Body of pancreas (tissue), 4 donors: ENCODE results near the gene CBFB. TPM values are rescaled to one million over a fixed set of nuclear protein-coding genes. Genes with fewer than 3 reads are reported as not detected.

Experiments
- ATAC-seq: fragments of 150-250 bp; one replicate; pipeline ENCODE4 v1.9.1; 2016
- DNase-seq, 4 donors: peaks; one replicate each; pipeline ENCODE4 v3.0.0-alpha.2; 2019
- H3K27ac ChIP-seq, 4 donors: fragments of 200-600 bp; sonication (generic); 1 replicate in 3 of 4; 2 replicates in 1 of 4; pipeline versions ENCODE4 v1.5.1 to v1.6.1; 2016 to 2019; ENCODE audit warnings: mild to moderate bottlenecking in 1 of 4, mixed read lengths in 1 of 4, moderate library complexity in 1 of 4
- H3K27me3 ChIP-seq, 2 donors: fragments of 200-600 bp; sonication (generic); one replicate each; pipeline ENCODE4 v1.6.0; 2016; ENCODE audit warnings: mild to moderate bottlenecking in 1 of 2
- H3K36me3 ChIP-seq, 2 donors: fragments of 200-600 bp; sonication (generic); replicated peaks in 1 of 2; 2 replicates each; pipeline ENCODE4 v1.5.1; 2016; ENCODE audit warnings: low read depth in 2 of 2; ENCODE audit not compliant: insufficient read depth in 1 of 2
- H3K4me1 ChIP-seq: fragments of 200-600 bp; sonication (generic); one replicate; pipeline ENCODE4 v1.6.0; 2016
- H3K4me3 ChIP-seq, 2 donors: fragments of 200-600 bp; sonication (generic); 1 replicate in 1 of 2; 2 replicates in 1 of 2; pipeline ENCODE4 v1.5.1; 2016 to 2019
- H3K9me3 ChIP-seq, 3 donors: fragments of 200-600 bp; sonication (generic); 1 replicate in 2 of 3; 2 replicates in 1 of 3; pipeline ENCODE4 v1.5.1; 2016
- POLR2A ChIP-seq, 3 donors: fragments of 450-650 bp; IDR thresholded peaks; one replicate each; pipeline ENCODE4 v1.6.1; 2016; ENCODE audit warnings: antibody characterized with exemption in 3 of 3, mild to moderate bottlenecking in 2 of 3
- WGBS, 2 donors: methylation state at CpG; one replicate each; pipeline ENCODE4 v1.1.5; 2017; 5-methylcytosine and 5-hydroxymethylcytosine counted together
- intact Hi-C: fragments of 100-400 bp; cut with DNase I; formaldehyde crosslinking; loops from one replicate; pipeline ENCODE4 v1.15.1; 2023
- small RNA-seq: library from RNA; depleted of rRNA; stranded (forward); fragments of <200 nt; gene quantifications from one replicate; pipeline ENCODE3, GENCODE V24; 2016
- total RNA-seq, 2 donors: library from RNA; depleted of rRNA; stranded (reverse); fragments of >200 nt; gene quantifications; one replicate each; pipeline ENCODE4 v1.1.0, GENCODE V29; 2016
- TF ChIP-seq, protein P1 (sequence below), 7 experiments: fragments of 450-650 bp in 4 of 7; fragments of 200-600 bp in 3 of 7; sonication (generic) in 3 of 7; IDR thresholded peaks; one replicate each; pipeline ENCODE4 v1.5.1; 2016 to 2019; ENCODE audit warnings: antibody characterized with exemption in 7 of 7

Gene CBFB
- total RNA-seq, 2 donors from 2014 or later: 28.0 to 41.9 TPM

DNA sequence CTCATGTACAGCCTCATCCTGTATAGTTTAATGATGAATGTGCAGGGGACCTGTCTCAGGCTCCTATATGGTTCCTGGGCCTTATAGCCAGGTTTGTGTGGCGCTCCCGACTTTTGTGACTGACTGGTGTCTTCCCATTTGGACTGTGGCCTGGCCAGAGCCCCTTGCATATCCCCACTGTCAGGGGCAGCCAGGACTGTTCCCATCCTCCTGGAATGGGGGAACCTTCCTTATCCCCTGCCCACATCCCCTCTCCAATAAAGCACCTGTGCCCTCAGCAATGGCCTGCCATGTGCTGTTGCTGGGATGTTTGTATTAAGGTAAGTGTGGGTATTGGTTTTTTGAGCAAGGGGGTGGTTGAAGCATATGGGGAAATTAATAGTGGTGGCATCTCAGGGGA, 119.3 kb downstream of the CBFB start:
- WGBS, 2 donors: 91% methylated on average over 2 of the region's 2 CpGs
- H3K27ac ChIP-seq: no peak overlapping the region
- ATAC-seq (no peak), DNase-seq (no peak)
- H3K36me3 ChIP-seq: peaks cover 6 to 22% of the 10 kb centered on the region in 2 donors
- peaks cover 18% of the 10 kb centered on the region for H3K4me1 ChIP-seq
- H3K4me3 ChIP-seq: no peak overlapping the region
- no peak for TF ChIP-seq POLR2A (IDR thresholded peaks at IDR 0.05)
- TF ChIP-seq, protein P1, sequence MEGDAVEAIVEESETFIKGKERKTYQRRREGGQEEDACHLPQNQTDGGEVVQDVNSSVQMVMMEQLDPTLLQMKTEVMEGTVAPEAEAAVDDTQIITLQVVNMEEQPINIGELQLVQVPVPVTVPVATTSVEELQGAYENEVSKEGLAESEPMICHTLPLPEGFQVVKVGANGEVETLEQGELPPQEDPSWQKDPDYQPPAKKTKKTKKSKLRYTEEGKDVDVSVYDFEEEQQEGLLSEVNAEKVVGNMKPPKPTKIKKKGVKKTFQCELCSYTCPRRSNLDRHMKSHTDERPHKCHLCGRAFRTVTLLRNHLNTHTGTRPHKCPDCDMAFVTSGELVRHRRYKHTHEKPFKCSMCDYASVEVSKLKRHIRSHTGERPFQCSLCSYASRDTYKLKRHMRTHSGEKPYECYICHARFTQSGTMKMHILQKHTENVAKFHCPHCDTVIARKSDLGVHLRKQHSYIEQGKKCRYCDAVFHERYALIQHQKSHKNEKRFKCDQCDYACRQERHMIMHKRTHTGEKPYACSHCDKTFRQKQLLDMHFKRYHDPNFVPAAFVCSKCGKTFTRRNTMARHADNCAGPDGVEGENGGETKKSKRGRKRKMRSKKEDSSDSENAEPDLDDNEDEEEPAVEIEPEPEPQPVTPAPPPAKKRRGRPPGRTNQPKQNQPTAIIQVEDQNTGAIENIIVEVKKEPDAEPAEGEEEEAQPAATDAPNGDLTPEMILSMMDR (IDR thresholded peaks at IDR 0.05): no peak
- intact Hi-C loops: no loop called here
- no peaks in the 10 kb centered on the region for H3K27me3 ChIP-seq
- H3K9me3 ChIP-seq: no peaks in the 10 kb centered on the region

DNA sequence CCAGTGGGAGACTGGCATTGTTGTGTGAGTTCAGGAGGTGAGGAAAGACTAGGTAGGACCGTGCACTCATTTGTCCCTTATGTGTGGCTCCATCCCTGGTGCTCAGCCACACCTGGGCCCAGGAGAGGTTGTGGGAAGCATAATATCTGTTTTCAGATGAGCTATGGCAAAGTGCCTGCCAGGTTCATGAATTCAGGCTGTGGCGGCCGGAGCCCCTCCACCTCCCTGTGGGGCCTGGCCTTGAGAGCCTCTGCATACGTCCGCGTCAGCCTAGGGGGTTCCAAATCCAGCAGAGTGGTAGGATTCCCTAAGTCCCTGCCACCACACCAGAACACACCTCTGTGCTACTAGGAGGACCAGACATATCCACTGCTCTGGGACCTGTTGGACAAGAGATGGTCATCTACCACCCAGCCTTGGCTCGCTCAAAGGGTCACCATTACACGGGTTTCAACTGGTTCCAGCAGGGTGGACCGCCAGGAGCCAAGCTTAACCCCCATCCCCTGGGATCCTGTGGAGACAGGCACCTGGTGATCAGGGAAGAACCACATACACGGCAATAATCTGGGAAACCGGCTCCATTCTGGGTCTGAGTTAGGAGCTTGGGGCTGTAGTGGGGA, 119.8 kb downstream of the CBFB start:
- WGBS, 2 donors: 84 to 88% methylated on average over 7 to 11 of the region's 11 CpGs
- ATAC-seq: no peak

DNA sequence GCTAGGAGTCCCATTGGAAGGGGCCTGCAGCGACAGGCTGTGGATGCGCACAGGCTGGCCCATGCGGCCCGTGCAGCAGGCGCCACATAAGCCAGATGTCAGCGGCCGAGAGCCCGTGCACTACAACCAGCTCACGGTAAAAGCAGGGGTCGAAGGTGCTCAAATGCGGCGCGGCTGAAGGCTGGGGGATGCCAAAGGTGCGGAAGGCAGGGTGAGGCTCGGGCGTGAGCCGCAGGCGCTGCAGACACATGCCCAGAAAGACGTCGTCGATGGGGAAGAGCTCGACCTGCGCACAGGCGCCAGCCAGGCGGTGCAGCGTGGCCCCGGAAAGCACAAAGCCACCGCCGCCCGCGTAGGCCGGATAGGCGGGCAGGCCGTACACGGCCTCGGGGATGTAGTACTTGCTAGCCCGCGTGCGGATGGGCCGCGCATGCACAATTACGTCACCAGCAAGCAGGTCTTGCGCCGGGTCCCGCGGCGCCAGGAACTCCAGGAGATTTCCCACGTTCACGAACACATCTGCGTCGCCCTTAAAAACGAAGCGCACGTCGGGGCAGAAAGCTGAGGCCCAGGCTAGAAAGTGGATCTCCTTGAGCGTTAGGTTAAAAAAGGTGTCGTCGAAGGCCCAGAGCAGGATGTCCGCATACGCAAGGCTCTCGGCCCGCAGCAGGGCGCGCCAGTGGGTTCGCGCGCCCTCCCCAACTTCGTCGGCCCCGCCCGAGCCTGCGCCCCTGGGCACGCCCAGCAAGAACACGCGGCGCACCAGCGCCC, 120.5 kb downstream of the CBFB start:
- H3K4me1 ChIP-seq: peaks cover 18% of the 10 kb centered on the region

More for the DNA sequence above, 119.8 kb downstream of the CBFB start:
- intact Hi-C loops: no loop called here
- Histone ChIP-seq H3K36me3 (peaks cover 6 to 19% of the 10 kb centered on the region in 2 donors), H3K4me3 (no peak overlapping the region), H3K27ac (no peak overlapping the region), H3K4me1 (peaks cover 18% of the 10 kb centered on the region), H3K9me3 (no peaks in the 10 kb centered on the region), H3K27me3 (no peaks in the 10 kb centered on the region)
- DNase-seq: no peak
- TF ChIP-seq, protein P1 (IDR thresholded peaks at IDR 0.05): no peak
- TF ChIP-seq POLR2A (IDR thresholded peaks at IDR 0.05): no peak

DNA sequence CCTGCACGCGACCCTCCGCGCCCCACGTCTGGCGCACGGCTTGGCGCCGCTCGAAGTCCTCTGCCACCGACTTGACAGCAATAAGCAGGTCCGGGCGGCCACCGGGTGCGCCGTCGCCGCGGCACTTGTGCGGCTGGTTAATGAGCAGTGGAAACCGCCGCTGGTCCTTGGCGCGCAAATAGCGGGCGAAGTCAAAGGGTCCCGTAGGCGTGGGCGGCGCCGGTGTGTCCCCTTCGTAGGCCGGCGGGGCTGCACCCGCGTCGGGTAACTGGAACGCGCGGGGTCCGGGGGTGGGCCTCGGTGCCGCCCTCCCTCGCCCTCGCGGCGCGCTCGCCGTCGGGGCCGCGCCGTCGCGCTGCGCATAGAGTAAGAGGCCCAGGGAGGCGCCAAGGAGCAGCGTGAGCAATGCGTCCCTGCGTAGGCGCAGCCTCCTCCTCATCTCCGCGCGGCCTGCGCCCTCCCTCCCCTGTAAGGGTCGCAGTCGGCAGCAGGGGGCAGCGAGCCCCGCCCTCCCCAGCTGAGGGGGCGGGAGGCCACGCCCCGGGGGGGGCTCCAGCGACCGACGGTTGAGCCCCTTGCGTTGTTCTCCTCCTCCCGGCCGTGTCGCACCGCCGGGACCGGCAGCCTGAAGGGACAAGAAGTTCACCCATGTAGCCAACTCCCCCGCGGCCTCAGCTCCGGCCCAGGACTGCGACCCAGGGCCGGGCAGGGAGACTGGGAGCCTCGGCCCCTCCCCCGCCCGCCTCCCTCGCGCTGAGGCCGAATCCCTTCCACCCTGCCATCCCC, 121.3 kb downstream of the CBFB start:
- Histone ChIP-seq H3K4me1 (peaks cover 23% of the 10 kb centered on the region), H3K9me3 (no peaks in the 10 kb centered on the region), H3K4me3 (peak overlapping the region; percentile 14 to 31), H3K27me3 (no peaks in the 10 kb centered on the region), H3K36me3 (peaks cover 5 to 7% of the 10 kb centered on the region in 2 donors), H3K27ac (peak overlapping the region; percentile 17 to 61 (median 38))
- WGBS, 2 donors: 6% methylated on average over 91 of the region's 94 CpGs; no CpG with 5 or more reads in 1 of the 2 donors
- DNase-seq (peak in 2 of 4 donors; percentile 28 to 37), ATAC-seq (peak; percentile 29)
- intact Hi-C loops: loop anchor here (5.0 kb wide), 2 partner anchors 133 to 173 kb away; no protein-coding TSS in a partner anchor
- peak in 1 of 3 donors; percentile 5 for TF ChIP-seq POLR2A (IDR thresholded peaks at IDR 0.05)
- TF ChIP-seq, protein P1 (IDR thresholded peaks at IDR 0.05): peak in 1 of 7 experiments; percentile 1

More for the DNA sequence above, 120.5 kb downstream of the CBFB start:
- H3K4me3 ChIP-seq: no peak overlapping the region
- no peak for TF ChIP-seq POLR2A (IDR thresholded peaks at IDR 0.05)
- TF ChIP-seq, protein P1 (IDR thresholded peaks at IDR 0.05): no peak
- WGBS, 2 donors: 54 to 82% methylated on average over 34 to 77 of the region's 77 CpGs
- no peaks in the 10 kb centered on the region for H3K9me3 ChIP-seq
- H3K36me3 ChIP-seq: peaks cover 6 to 13% of the 10 kb centered on the region in 2 donors
- ATAC-seq (no peak), DNase-seq (no peak)
- no peaks in the 10 kb centered on the region for H3K27me3 ChIP-seq
- intact Hi-C loops: loop anchor here (5.0 kb wide), 2 partner anchors 132 to 172 kb away; no protein-coding TSS in a partner anchor
- no peak overlapping the region for H3K27ac ChIP-seq

Small RNA genes within 50 kb of the gene (small RNA-seq; reads per million reads assigned to genes)
- gene RN7SL543P: not detected

Other genes starting within 250 kb of the CBFB start
- gene TERB1, start 227.6 kb upstream of the CBFB start, total RNA-seq: not detected
- gene NAE1, start 198.2 kb upstream of the CBFB start, total RNA-seq: 10 to 100 TPM; 25.7 to 34.6 TPM
- gene CA7, start 184.7 kb upstream of the CBFB start, total RNA-seq: not detected
- 1 to 10 TPM; 4.4 to 6.9 TPM for gene PDP2, start 148.6 kb upstream of the CBFB start, total RNA-seq
- gene CDH16, start 110.3 kb upstream of the CBFB start, total RNA-seq: not detected
- 1 to 10 TPM in 1 of 2 donors, not detected in 1; 8.3 TPM for gene RRAD, start 103.6 kb upstream of the CBFB start, total RNA-seq
- gene CIAO2B, start 94.7 kb upstream of the CBFB start, total RNA-seq: 10 to 100 TPM in 1 of 2 donors, 1 to 10 TPM in 1; 7.6 to 15.3 TPM
- gene CES2, start 93.6 kb upstream of the CBFB start, total RNA-seq: 10 to 100 TPM; 24.9 to 29.3 TPM
- gene CES3, start 67.9 kb upstream of the CBFB start, total RNA-seq: 1 to 10 TPM; 5.2 to 5.6 TPM
- gene CES4A, start 40.6 kb upstream of the CBFB start, total RNA-seq: 10 to 100 TPM; 10.9 to 16.5 TPM
- 10 to 100 TPM in 1 of 2 donors, 1 to 10 TPM in 1; 7.8 to 18.5 TPM for gene PHAF1, start 80.8 kb downstream of the CBFB start, total RNA-seq
- 1 to 10 TPM; 8.3 to 9.9 TPM for gene B3GNT9, start 121.8 kb downstream of the CBFB start, total RNA-seq
- gene TRADD, start 130.8 kb downstream of the CBFB start, total RNA-seq: 10 to 100 TPM; 25.7 to 25.9 TPM
- gene FBXL8, start 130.8 kb downstream of the CBFB start, total RNA-seq: 100 to 1,000 TPM in 1 of 2 donors, 10 to 100 TPM in 1; 73.9 to 104 TPM
- 100 to 1,000 TPM in 1 of 2 donors, 10 to 100 TPM in 1; 76.8 to 352 TPM for gene HSF4, start 135.6 kb downstream of the CBFB start, total RNA-seq
- gene NOL3, start 141.4 kb downstream of the CBFB start, total RNA-seq: 10 to 100 TPM; 51.1 to 78.8 TPM
- 10 to 100 TPM; 11.9 to 31.6 TPM for gene MATCAP1, start 154.8 kb downstream of the CBFB start, total RNA-seq
- gene EXOC3L1, start 161.0 kb downstream of the CBFB start, total RNA-seq: 1 to 10 TPM; 1.8 to 2.0 TPM
- gene E2F4, start 163.0 kb downstream of the CBFB start, total RNA-seq: 10 to 100 TPM; 51.9 to 88.7 TPM
- gene ELMO3, start 170.0 kb downstream of the CBFB start, total RNA-seq: 10 to 100 TPM; 24.1 to 40.5 TPM
- 10 to 100 TPM; 35.8 to 48.1 TPM for gene TMEM208, start 198.0 kb downstream of the CBFB start, total RNA-seq
- 10 to 100 TPM; 12.2 to 26.4 TPM for gene FHOD1, start 218.3 kb downstream of the CBFB start, total RNA-seq
- under 1 TPM; 0.26 to 0.33 TPM for gene SLC9A5, start 219.8 kb downstream of the CBFB start, total RNA-seq